ENCODE data around the gene COX7A1.

DNA sequence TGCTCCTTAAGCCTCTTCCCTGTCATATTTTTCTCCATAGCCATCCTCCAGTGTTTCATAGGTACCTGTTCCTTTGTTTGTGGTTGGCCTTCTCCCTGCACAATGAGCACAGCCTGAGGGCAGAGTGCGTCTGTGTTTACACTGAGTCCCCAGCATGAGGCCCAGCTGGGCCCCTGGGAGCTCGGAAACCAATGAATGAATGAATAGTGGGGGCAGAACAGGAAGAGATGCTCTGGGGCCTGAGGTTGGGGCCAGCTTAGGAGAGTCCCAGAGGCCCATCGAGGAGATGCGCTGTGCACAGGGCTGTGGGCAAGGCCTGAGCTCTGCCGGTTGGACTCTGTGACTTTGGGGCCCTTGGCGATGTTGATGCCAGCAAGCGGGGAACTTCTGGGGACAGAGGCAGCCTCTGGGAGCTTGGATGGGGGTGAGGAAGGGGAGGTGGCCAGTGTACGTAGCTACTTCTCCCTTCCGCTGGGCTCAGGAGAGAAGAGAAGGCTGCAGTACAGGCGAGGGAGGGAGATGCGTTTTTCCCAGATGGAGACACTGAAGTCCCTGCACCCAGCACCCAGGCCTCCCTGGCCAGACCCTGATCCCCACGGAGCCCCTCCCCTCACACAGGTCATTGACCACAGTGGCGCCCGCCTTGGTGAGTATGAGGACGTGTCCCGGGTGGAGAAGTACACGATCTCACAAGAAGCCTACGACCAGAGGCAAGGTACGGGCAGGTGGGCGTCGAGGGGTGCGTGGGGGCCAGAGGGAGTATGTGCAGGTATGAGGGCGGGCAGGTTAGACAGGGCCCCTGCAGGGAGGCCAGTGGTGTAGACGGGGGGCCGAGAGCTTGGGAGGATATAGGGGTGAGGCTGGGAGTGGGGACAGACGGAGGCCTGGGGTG, 31.9 kb downstream of the COX7A1 start:
- TF ChIP-seq POLR2AphosphoS5 (IDR thresholded peaks at IDR 0.05), result no peak
- no peak for TF ChIP-seq CTCF (IDR thresholded peaks at IDR 0.05)
